ENCODE data around the gene OR1I1. TPM values are rescaled to one million over a fixed set of nuclear protein-coding genes. Genes with fewer than 3 reads are reported as not detected.

Gene OR1I1
- polyA plus RNA-seq, 4 donors: 0.03 to 0.06 (median 0.04) TPM; not detected in 1

- no peak for DNase-seq (ENCODE audit: low read depth in 4 of 4, low spot score in 3 of 4)
Observed at GRCh38 chr19:15138427-15138826, 56.4 kb downstream of the OR1I1 start.

DNA sequence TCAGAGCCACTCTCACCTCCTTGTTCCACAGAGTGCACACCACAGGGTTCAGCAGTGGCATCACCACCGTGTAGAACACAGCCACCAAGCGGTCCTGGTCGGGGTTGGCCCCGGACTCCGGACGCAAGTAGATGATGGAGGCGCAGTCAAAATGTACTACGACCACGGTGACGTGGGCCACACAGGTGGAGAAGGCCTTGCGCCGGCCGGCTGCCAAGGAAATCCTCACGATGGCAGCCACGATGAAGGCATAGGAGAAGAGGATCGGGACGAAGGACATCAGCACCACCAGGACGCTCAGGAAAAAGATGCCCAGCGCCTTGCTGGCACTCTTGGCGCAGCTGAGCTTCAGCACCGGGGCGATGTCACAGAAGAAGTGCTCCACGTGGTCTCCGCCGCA is 59.1 kb downstream of the OR1I1 start:
- DNase-seq (ENCODE audit: low read depth in 4 of 4, low spot score in 3 of 4): no peak

DNA sequence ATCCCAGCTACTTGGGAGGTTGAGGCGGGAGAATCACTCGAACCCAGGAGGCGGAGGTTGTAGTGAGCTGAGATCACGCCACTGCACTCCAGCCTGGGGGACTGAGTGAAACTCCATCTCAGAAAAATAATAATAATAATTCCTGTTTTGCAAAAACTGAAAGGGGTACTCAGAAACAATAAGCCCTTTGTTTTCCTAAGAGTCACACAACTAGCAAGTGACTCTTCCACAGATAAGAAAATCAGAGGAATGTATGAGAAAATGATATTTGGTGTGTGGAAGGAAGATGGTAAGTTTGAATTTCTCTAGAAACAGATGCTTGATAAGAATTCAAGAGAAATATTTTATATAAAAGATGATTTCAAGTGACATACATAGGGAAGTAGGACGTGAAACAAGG is 60.3 kb downstream of the OR1I1 start:
- DNase-seq (ENCODE audit: low read depth in 4 of 4, low spot score in 3 of 4): no peak

Other genes starting within 250 kb of the OR1I1 start
- under 1 TPM in 2 of 4 donors, not detected in 2; 0.04 TPM for gene OR7A5, start 247.0 kb upstream of the OR1I1 start, polyA plus RNA-seq (ENCODE audit: insufficient read length in 4 of 4)
- gene OR7C1, start 247.0 kb upstream of the OR1I1 start, polyA plus RNA-seq (ENCODE audit: insufficient read length in 4 of 4): under 1 TPM; 0.06 to 0.31 (median 0.19) TPM
- not detected for gene OR7A10, start 233.3 kb upstream of the OR1I1 start, polyA plus RNA-seq (ENCODE audit: insufficient read length in 4 of 4)
- under 1 TPM in 1 of 4 donors, not detected in 3; 0.08 TPM for gene OR7A17, start 196.1 kb upstream of the OR1I1 start, polyA plus RNA-seq (ENCODE audit: insufficient read length in 4 of 4)
- gene OR7C2, start 140.7 kb upstream of the OR1I1 start, polyA plus RNA-seq (ENCODE audit: insufficient read length in 4 of 4): not detected
- gene SLC1A6, start 102.3 kb upstream of the OR1I1 start, polyA plus RNA-seq (ENCODE audit: insufficient read length in 4 of 4): under 1 TPM; 0.35 to 0.60 (median 0.50) TPM
- gene CASP14, start 32.7 kb upstream of the OR1I1 start, polyA plus RNA-seq (ENCODE audit: insufficient read length in 4 of 4): under 1 TPM in 2 of 4 donors, not detected in 2; 0.03 to 0.06 TPM
- gene SYDE1, start 25.2 kb downstream of the OR1I1 start, polyA plus RNA-seq (ENCODE audit: insufficient read length in 4 of 4): 10 to 100 TPM; 18.2 to 25.0 (median 19.5) TPM
- 100 to 1,000 TPM in 2 of 4 donors, 10 to 100 TPM in 2; 92.8 to 131 (median 98.9) TPM for gene NOTCH3, start 118.8 kb downstream of the OR1I1 start, polyA plus RNA-seq (ENCODE audit: insufficient read length in 4 of 4)
- 1 to 10 TPM; 4.1 to 6.6 (median 5.3) TPM for gene EPHX3, start 150.2 kb downstream of the OR1I1 start, polyA plus RNA-seq (ENCODE audit: insufficient read length in 4 of 4)